OCI-LY1 (cell line): ENCODE results near the gene SELENOO.

ENCODE experiments used
- H2AFZ ChIP-seq: fragments of 200-600 bp; sonication (generic), shearing (Covaris generic); 2 replicates; pipeline ENCODE4 v1.6.0; 2014; ENCODE audit warnings: antibody characterized with exemption, mild to moderate bottlenecking, low read length
- H3F3A ChIP-seq: fragments of 200-600 bp; sonication (generic), shearing (Covaris generic); 2 replicates; pipeline ENCODE4 v1.6.0; 2014; ENCODE audit warnings: mild to moderate bottlenecking, antibody characterized with exemption, low read length, moderate library complexity; ENCODE audit not compliant: insufficient read depth
- H3K27ac ChIP-seq: fragments of 200-600 bp; sonication (generic); 2 replicates; pipeline ENCODE4 v1.5.1; 2014; ENCODE audit warnings: low read length, mixed run types, mild to moderate bottlenecking, low read depth; ENCODE audit not compliant: poor library complexity, severe bottlenecking
- H3K27me3 ChIP-seq: fragments of 200-600 bp; sonication (generic); 2 replicates; pipeline ENCODE4 v1.6.0; 2014; ENCODE audit warnings: antibody characterized with exemption, mild to moderate bottlenecking, low read length, moderate library complexity; ENCODE audit not compliant: insufficient read depth
- H3K36me3 ChIP-seq: fragments of 200-600 bp; sonication (generic); 2 replicates; pipeline ENCODE4 v1.6.1; 2014; ENCODE audit warnings: mild to moderate bottlenecking, antibody characterized with exemption, low read length, moderate library complexity, mixed read lengths; ENCODE audit not compliant: insufficient read depth
- H3K4me1 ChIP-seq: fragments of 200-600 bp; sonication (generic); 2 replicates; pipeline ENCODE4 v1.5.1; 2014; ENCODE audit warnings: mild to moderate bottlenecking, low read length, moderate library complexity; ENCODE audit not compliant: insufficient read depth, severe bottlenecking
- H3K4me2 ChIP-seq: fragments of 200-600 bp; sonication (generic), shearing (Covaris generic); 2 replicates; pipeline ENCODE4 v1.6.1; 2014; ENCODE audit warnings: low read length
- H3K4me3 ChIP-seq: fragments of 200-600 bp; sonication (generic); 2 replicates; pipeline ENCODE4 v1.5.1; 2014; ENCODE audit warnings: low read length, low read depth, mild to moderate bottlenecking, mixed read lengths; ENCODE audit not compliant: poor library complexity, severe bottlenecking
- H3K79me2 ChIP-seq: fragments of 200-600 bp; shearing (Covaris generic); 2 replicates; pipeline ENCODE4 v1.6.1; 2016; ENCODE audit warnings: mixed run types, low read length, mixed read lengths; ENCODE audit not compliant: insufficient read depth
- H3K9ac ChIP-seq: fragments of 200-600 bp; sonication (generic), shearing (Covaris generic); 2 replicates; pipeline ENCODE4 v1.6.1; 2014; ENCODE audit warnings: mild to moderate bottlenecking, low read length, mixed read lengths
- H3K9me2 ChIP-seq: fragments of 200-600 bp; sonication (generic), shearing (Covaris generic); 2 replicates; pipeline ENCODE4 v1.6.1; 2014; ENCODE audit warnings: low read depth, mild to moderate bottlenecking, low read length, mixed read lengths
- H3K9me3 ChIP-seq: fragments of 200-600 bp; shearing (Covaris generic); 2 replicates; pipeline ENCODE4 v1.6.1; 2014; ENCODE audit warnings: low read length, mixed read lengths
- H4K20me1 ChIP-seq: fragments of 200-600 bp; sonication (generic), shearing (Covaris generic); 2 replicates; pipeline ENCODE4 v1.6.0; 2016; ENCODE audit warnings: mild to moderate bottlenecking, low read length; ENCODE audit not compliant: insufficient read depth
- EZH2 ChIP-seq: fragments of 200-600 bp; sonication (generic), shearing (Covaris generic); IDR thresholded peaks from 2 replicates; pipeline ENCODE4 v1.8.0; 2017; ENCODE audit warnings: borderline replicate concordance, mixed run types, mild to moderate bottlenecking, antibody characterized with exemption, low read length, moderate library complexity, mixed read lengths
- TF ChIP-seq, protein P1 (sequence below): fragments of 200-600 bp; sonication (generic), shearing (Covaris generic); IDR thresholded peaks from 2 replicates; pipeline ENCODE4 v1.5.1; 2017; ENCODE audit warnings: mild to moderate bottlenecking, antibody characterized with exemption, low read length, moderate library complexity, mixed read lengths

The SELENOO gene

DNA sequence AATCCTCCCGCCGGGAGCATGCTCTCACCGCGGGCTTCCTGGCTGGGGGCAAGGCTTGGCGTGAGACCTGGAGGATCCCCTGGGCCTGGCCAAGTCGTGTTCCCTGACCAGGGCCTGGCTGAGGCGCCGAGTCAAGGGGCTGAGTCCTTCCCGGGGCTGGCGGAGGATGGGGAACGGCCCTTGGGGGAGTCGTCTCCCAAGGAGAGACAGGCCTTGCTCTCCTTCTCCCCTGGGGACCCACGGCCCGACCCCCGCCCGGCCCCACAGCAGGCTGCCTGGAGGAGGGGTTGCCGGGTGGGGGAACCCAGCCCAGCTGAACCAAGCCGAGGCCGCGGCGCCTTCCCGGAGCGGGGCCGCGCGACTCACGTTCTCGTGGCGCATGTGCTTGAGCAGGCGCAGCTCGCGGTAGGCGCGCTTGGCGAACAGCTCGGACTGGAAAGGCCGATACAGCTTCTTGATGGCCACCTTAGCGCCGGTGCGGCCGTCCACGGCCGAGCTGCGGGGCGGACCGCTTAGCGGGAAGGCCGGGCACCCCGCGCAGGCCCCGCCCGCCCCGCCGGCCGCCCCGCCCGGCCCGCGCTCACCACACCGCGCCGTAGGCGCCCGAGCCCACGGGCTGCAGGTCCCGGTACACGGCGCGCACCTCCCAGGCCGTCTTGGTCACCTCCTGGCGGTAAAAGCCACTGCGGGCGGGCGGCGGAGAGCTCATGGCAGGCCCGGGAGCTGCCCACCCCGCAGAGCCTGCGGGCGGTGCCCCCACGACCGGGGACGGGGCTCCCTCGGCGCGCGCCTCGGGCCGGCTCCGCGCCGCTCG lies 60.2 kb downstream of the SELENOO start:
- no peaks in the 10 kb centered on the region for H3F3A ChIP-seq
- no peaks in the 10 kb centered on the region for H3K27me3 ChIP-seq
- H3K27ac ChIP-seq: peak overlapping the region; percentile 47
- H3K9me2 ChIP-seq: no peaks in the 10 kb centered on the region
- H3K4me1 ChIP-seq: peaks cover 24% of the 10 kb centered on the region
- no peak for TF ChIP-seq EZH2
- TF ChIP-seq, protein P1, sequence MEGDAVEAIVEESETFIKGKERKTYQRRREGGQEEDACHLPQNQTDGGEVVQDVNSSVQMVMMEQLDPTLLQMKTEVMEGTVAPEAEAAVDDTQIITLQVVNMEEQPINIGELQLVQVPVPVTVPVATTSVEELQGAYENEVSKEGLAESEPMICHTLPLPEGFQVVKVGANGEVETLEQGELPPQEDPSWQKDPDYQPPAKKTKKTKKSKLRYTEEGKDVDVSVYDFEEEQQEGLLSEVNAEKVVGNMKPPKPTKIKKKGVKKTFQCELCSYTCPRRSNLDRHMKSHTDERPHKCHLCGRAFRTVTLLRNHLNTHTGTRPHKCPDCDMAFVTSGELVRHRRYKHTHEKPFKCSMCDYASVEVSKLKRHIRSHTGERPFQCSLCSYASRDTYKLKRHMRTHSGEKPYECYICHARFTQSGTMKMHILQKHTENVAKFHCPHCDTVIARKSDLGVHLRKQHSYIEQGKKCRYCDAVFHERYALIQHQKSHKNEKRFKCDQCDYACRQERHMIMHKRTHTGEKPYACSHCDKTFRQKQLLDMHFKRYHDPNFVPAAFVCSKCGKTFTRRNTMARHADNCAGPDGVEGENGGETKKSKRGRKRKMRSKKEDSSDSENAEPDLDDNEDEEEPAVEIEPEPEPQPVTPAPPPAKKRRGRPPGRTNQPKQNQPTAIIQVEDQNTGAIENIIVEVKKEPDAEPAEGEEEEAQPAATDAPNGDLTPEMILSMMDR: no peak
- peaks cover 29% of the 10 kb centered on the region for H3K36me3 ChIP-seq
- peak overlapping the region; percentile 92 for H3K4me2 ChIP-seq
- H2AFZ ChIP-seq: no peak overlapping the region
- H3K4me3 ChIP-seq: peak overlapping the region; percentile 88
- no peaks in the 10 kb centered on the region for H4K20me1 ChIP-seq
- H3K9me3 ChIP-seq: no peaks in the 10 kb centered on the region
- H3K79me2 ChIP-seq: peaks cover 4% of the 10 kb centered on the region; the same call in 1 of the 2 replicates
- peak overlapping the region; percentile 84 for H3K9ac ChIP-seq

DNA sequence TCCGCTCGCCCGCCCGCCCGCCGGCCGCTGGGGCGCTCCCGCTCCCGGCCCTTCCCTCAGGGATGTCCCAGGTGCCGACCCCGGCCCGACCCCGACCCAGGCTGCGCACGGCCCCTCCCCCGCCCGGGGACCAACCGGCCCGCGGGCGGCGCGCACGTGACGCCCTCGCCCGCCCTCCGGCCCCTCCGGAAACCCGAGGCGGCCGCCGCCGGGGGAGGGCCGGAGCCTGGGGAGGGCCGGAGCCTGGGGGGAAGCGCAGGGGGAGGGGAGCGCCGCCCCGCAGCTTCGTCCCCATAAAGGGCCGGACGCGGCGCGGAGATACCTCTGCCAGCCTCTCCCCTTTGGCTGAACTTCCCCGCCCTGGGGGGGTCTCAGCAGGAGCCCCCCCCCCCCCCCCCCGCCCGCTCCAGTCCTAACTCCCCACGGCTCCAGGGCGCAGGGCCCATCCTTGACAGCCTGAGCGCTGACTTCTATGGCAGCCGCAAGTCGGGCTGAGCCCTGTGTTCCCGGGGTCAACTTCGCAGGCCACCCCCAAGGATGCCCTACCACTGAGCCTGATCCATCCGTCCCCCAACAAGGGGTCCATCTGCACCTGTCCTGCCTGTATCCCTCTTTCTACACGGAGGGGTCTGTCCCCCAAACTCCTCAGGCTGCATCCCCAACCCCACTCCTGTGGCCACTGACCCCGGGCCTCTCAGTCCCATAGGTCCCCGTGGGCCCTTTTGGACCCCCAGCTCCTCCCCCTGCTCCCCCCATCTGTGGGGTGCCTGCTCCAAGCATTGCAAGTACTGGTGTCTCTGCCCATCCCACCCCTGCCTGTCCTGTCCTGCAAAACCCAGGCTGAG lies 61.0 kb downstream of the SELENOO start, which contains the start of gene MAPK12:
Gene MAPK12 (minus strand): TSS at position 69 of the 845 bp plus-strand sequence. CDS start 174 bp downstream, outside the sequence.
- H4K20me1 ChIP-seq: no peaks in the 10 kb centered on the region
- no peaks in the 10 kb centered on the region for H3K27me3 ChIP-seq
- H2AFZ ChIP-seq: no peak within 1 kb of the TSS
- TF ChIP-seq, protein P1: no peak
- TF ChIP-seq EZH2: no peak
- peaks cover 24% of the 10 kb centered on the region for H3K4me1 ChIP-seq
- H3K4me2 ChIP-seq: peak within 1 kb of the TSS; percentile 92
- no peaks in the 10 kb centered on the region for H3F3A ChIP-seq
- peak within 1 kb of the TSS; percentile 88 for H3K4me3 ChIP-seq
- peak within 1 kb of the TSS; percentile 84 for H3K9ac ChIP-seq
- H3K9me3 ChIP-seq: no peaks in the 10 kb centered on the region
- H3K36me3 ChIP-seq: peaks cover 22% of the 10 kb centered on the region
- H3K27ac ChIP-seq: peak within 1 kb of the TSS; percentile 47
- H3K9me2 ChIP-seq: no peaks in the 10 kb centered on the region
- peaks cover 4% of the 10 kb centered on the region; the same call in 1 of the 2 replicates for H3K79me2 ChIP-seq

GRCh38 chr22:50262460-50262911 lies 61.7 kb downstream of the SELENOO start:
- peaks cover 4% of the 10 kb centered on the region; the same call in 1 of the 2 replicates for H3K79me2 ChIP-seq
- TF ChIP-seq EZH2: no peak
- TF ChIP-seq, protein P1: no peak
- H3K9me2 ChIP-seq: no peaks in the 10 kb centered on the region
- no peaks in the 10 kb centered on the region for H4K20me1 ChIP-seq
- H3F3A ChIP-seq: no peaks in the 10 kb centered on the region
- peaks cover 15% of the 10 kb centered on the region for H3K36me3 ChIP-seq
- H3K27me3 ChIP-seq: no peaks in the 10 kb centered on the region
- H3K4me1 ChIP-seq: peaks cover 24% of the 10 kb centered on the region
- no peak overlapping the region for H2AFZ ChIP-seq
- peak overlapping the region; percentile 34 for H3K27ac ChIP-seq
- peak overlapping the region; percentile 88 for H3K4me3 ChIP-seq
- peak overlapping the region; percentile 70; the same call in 1 of the 2 replicates for H3K9ac ChIP-seq
- H3K4me2 ChIP-seq: peak overlapping the region; percentile 65
- no peaks in the 10 kb centered on the region for H3K9me3 ChIP-seq
